Gastrocnemius medialis (tissue), 4 donors: ENCODE results near the gene CNOT11.

Experiments used
- CTCF ChIP-seq, 5 experiments: fragments of 450-650 bp in 3 of 5; fragments of 200-600 bp in 2 of 5; sonication (generic) in 2 of 5; IDR thresholded peaks in 4 of 5; conservative IDR thresholded peaks in 1 of 5; 1 replicate in 4 of 5; 2 replicates in 1 of 5; pipeline ENCODE4 v1.5.1; 2016 to 2019; ENCODE audit warnings: antibody characterized with exemption in 5 of 5, mild to moderate bottlenecking in 3 of 5, moderate library complexity in 3 of 5
- POLR2A ChIP-seq, 2 donors: fragments of 450-650 bp; IDR thresholded peaks; one replicate each; pipeline ENCODE4 v1.6.1; 2017; ENCODE audit warnings: antibody characterized with exemption in 2 of 2, mild to moderate bottlenecking in 2 of 2, moderate library complexity in 2 of 2

- TF ChIP-seq CTCF (IDR thresholded peaks at IDR 0.05 in 4 of 5, conservative IDR thresholded peaks at IDR 0.05 in 1 of 5) (no peak), POLR2A (IDR thresholded peaks at IDR 0.05) (no peak)
These were observed 38.0 kb downstream of the CNOT11 start for GRCh38 chr2:101290711-101291110.
